IgD-negative memory B cell (primary cell): Measurements from ENCODE around the gene FAM193A. TPM values are rescaled to one million over a fixed set of nuclear protein-coding genes. Genes with fewer than 3 reads are reported as not detected.
"Not testable (repeated sequence)": the region's sequence is repeated elsewhere in the genome, so short reads cannot be mapped to it uniquely, and the experiment has no call there.

Experiments used
- H3K27ac Mint-ChIP-seq, 3 donors: one replicate each; pipeline ENCODE4 v1.8.0; 2020 to 2022; ENCODE audit warnings: mild to moderate bottlenecking in 3 of 3, mixed read lengths in 3 of 3, moderate library complexity in 1 of 3
- H3K27me3 Mint-ChIP-seq: one replicate; pipeline ENCODE4 v1.8.0; 2021; ENCODE audit warnings: mixed read lengths
- H3K36me3 Mint-ChIP-seq: one replicate; pipeline ENCODE4 v1.8.0; 2020; ENCODE audit warnings: mild to moderate bottlenecking, mixed read lengths
- H3K4me1 Mint-ChIP-seq, 3 donors: one replicate each; pipeline ENCODE4 v1.8.0; 2020 to 2022; ENCODE audit warnings: mixed read lengths in 3 of 3, mild to moderate bottlenecking in 1 of 3
- H3K4me3 Mint-ChIP-seq, 4 donors: one replicate each; pipeline ENCODE4 v1.8.0; 2020 to 2022; ENCODE audit warnings: mild to moderate bottlenecking in 4 of 4, mixed read lengths in 4 of 4, moderate library complexity in 3 of 4
- H3K9me3 Mint-ChIP-seq, 3 donors: one replicate each; pipeline ENCODE4 v1.8.0; 2020 to 2021; ENCODE audit warnings: mixed read lengths in 3 of 3, mild to moderate bottlenecking in 1 of 3
- polyA plus RNA-seq: library from polyadenylated mRNA; unstranded; fragments of 300-500 nt; fragmentation: Illumina TruSeq; gene quantifications from one replicate; pipeline ENCODE4 v1.2.3, GENCODE V29; 2021

Gene FAM193A
- polyA plus RNA-seq, 1 donor from 2014 or later = 6.3 TPM

DNA sequence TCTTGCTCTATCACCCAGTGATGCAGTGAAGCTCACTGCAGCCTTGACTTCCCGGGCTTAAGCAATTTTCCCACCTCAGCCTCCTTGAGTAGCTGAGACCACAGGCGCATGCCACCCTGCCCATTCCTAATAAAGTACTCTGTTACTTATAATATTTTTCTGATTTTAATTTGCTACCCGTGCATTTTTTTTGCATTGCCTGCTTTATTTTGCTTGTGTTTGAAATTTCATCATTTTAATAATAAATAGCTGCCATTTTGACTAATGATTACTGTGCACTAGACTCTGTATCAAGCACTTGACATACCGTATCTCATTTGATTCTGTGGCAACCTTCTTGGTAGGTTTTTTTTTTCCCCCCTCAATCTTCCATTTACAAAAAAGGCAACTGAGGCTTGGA, 41.7 kb downstream of the FAM193A start:
- Mint-ChIP-seq H3K9me3 (peaks cover 0 to 4% (median 0%) of the 10 kb centered on the region in 3 donors), H3K27me3 (no peaks in the 10 kb centered on the region), H3K4me3 (no peak overlapping the region), H3K4me1 (peaks cover 19 to 35% (median 26%) of the 10 kb centered on the region in 3 donors), H3K27ac (no peak overlapping the region), H3K36me3 (peaks cover 8% of the 10 kb centered on the region)

DNA sequence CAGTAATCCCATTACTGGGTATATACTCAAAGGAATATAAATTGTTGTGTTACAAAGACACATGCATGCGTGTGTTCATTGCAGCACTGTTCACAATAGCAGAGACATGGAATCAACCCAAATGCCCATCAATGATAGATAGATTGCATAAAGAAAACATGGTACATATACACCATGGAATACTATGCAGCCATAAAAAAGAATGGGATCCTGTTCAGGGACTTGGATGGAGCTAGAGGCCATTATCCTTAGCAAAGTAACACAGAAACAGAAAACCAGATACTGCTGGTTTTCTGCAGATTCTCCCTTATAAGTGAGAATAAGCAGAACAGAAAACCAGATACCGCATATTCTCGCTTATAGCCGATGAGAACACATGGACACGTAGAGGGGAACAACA, 43.5 kb downstream of the FAM193A start:
- H3K9me3 Mint-ChIP-seq = peaks cover 0 to 4% (median 0%) of the 10 kb centered on the region in 3 donors
- H3K4me1 Mint-ChIP-seq = peaks cover 16 to 27% (median 21%) of the 10 kb centered on the region in 3 donors
- H3K4me3 Mint-ChIP-seq = no peak overlapping the region
- no peak overlapping the region for H3K27ac Mint-ChIP-seq
- H3K27me3 Mint-ChIP-seq = no peaks in the 10 kb centered on the region
- peaks cover 10% of the 10 kb centered on the region for H3K36me3 Mint-ChIP-seq

DNA sequence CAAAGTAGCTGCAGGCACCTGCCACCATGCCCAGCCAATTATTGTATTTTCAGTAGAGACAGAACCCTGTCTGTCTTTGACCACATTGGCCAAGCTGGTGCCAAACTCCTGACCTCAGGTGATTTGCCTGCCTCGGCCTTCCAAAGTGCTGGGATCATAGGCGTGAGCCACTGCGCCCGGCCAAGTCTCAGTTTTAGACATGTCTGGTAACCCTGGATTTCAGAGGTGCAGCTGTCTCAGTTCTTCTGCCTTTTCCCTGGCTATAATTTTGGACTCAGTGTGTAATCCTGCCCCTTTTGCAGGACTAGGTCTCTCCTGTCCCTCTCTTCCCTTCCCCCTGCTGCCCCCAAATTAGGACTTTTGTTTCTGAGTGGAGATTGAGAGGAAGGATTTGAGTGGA, 46.6 kb downstream of the FAM193A start:
- Mint-ChIP-seq H3K27me3 (no peaks in the 10 kb centered on the region), H3K4me3 (peak overlapping the region in 1 of 4 donors; percentile 42), H3K27ac (peak overlapping the region in 2 of 3 donors; percentile 24 to 53), H3K9me3 (peaks cover 0 to 4% (median 0%) of the 10 kb centered on the region in 3 donors), H3K36me3 (peaks cover 8% of the 10 kb centered on the region), H3K4me1 (peaks cover 24 to 36% (median 32%) of the 10 kb centered on the region in 3 donors)

DNA sequence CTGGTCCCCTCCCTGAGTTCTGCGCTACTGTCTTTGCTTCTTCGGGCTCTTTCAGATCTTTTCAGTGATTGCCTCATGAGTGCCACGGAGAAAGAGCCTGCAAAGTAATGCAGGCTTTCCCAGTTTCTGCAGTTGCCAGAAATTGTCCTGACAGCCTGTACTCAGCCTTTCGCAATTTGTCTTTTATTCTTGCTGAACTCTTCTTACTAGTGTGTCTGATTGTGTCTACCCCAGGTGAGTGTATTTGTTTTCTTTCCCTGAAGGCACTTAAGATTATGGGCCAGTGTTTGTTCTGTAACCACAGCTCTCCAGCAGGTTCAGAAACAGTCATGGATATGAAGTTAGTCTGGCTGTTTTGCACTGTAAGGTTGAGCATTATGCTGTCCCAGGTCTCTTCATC, 47.1 kb downstream of the FAM193A start:
- Mint-ChIP-seq H3K27ac (peak overlapping the region in 1 of 3 donors; percentile 24), H3K9me3 (peaks cover 0 to 4% (median 0%) of the 10 kb centered on the region in 3 donors), H3K27me3 (no peaks in the 10 kb centered on the region), H3K4me1 (peaks cover 28 to 40% (median 35%) of the 10 kb centered on the region in 3 donors), H3K36me3 (peaks cover 8% of the 10 kb centered on the region), H3K4me3 (peak overlapping the region in 1 of 4 donors; percentile 42)

DNA sequence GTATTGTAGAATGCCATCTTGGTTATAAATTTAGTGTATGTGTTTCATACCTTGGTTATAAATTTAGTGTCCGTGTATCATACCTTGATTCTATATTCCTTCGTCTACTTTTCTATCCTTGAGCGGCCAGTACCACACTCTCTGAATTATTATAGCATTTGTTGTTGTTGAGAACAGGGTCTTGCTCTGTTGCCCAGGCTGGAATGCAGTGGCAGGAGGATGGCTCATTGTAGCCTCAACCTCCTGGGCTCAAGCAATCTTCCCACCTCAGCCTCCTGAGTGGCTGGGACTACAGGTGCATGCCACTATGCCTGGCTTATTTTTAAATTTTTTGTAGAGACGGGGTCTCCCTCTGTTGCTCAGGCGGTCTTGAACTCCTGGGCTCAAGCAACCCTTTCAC, 50.1 kb downstream of the FAM193A start:
- no peaks in the 10 kb centered on the region for H3K27me3 Mint-ChIP-seq
- no peaks in the 10 kb centered on the region for H3K9me3 Mint-ChIP-seq
- peaks cover 5% of the 10 kb centered on the region for H3K36me3 Mint-ChIP-seq
- H3K4me3 Mint-ChIP-seq = no peak overlapping the region
- H3K27ac Mint-ChIP-seq = peak overlapping the region in 1 of 3 donors; percentile 53
- H3K4me1 Mint-ChIP-seq = peaks cover 51 to 54% (median 52%) of the 10 kb centered on the region in 3 donors

DNA sequence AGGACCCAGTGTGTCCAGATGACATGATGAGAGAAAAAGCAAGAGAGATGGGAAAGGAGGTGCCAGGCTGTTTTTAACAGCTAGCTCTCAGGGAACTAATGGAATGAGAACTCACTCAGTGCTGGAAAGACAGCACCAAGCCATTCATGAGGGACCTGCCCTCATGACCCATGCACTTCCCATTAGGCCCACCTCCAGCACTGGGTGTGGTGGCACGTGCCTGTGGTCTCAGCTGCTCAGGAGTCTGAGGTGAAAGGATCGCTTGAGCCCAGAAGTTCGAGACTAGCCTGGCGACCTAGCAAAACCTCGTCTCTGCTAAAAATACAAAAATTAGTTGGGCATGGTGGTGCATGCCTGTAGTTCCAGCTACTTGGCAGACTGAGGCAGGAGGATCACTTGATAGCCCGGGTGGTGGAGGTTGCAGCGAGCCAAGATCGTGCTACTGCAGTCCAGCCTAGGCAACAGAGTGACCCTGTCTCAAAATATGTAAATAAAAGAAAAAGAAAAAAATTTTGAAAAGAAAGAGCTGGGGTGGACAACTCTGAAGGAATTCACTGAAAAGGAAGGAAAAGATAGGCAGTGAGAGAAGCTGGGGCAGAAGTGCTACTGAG, 50.9 kb downstream of the FAM193A start:
- peaks cover 5% of the 10 kb centered on the region for H3K36me3 Mint-ChIP-seq
- H3K4me3 Mint-ChIP-seq = no peak overlapping the region
- H3K27me3 Mint-ChIP-seq = no peaks in the 10 kb centered on the region
- H3K27ac Mint-ChIP-seq = peak overlapping the region in 2 of 3 donors; percentile 81 to 83
- no peaks in the 10 kb centered on the region for H3K9me3 Mint-ChIP-seq
- H3K4me1 Mint-ChIP-seq = peaks cover 49 to 55% (median 53%) of the 10 kb centered on the region in 3 donors

DNA sequence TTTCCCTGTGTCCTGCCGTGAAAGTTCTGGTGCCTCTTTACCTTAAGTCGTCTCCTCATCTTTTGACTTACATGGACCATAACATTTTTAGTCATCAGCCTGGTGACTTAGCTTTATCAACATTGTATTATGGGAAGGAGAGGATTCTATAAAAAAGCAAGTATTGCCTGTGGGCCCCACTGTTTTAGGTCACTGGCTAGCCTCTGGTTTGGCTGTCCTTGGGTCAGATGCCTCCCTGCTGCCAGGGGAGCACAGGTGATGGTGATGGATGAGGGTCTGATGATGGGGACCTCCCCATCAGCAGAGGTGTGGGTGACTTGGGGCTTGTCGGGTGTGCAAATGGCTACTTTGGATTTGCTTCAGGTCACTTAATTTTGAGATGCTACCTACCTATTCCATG, 51.8 kb downstream of the FAM193A start:
- Mint-ChIP-seq H3K27me3 (no peaks in the 10 kb centered on the region), H3K9me3 (no peaks in the 10 kb centered on the region), H3K27ac (peak overlapping the region in 1 of 3 donors; percentile 60), H3K36me3 (peaks cover under 1% of the 10 kb centered on the region), H3K4me3 (peak overlapping the region in 1 of 4 donors; percentile 46), H3K4me1 (peaks cover 47 to 57% (median 54%) of the 10 kb centered on the region in 3 donors)

DNA sequence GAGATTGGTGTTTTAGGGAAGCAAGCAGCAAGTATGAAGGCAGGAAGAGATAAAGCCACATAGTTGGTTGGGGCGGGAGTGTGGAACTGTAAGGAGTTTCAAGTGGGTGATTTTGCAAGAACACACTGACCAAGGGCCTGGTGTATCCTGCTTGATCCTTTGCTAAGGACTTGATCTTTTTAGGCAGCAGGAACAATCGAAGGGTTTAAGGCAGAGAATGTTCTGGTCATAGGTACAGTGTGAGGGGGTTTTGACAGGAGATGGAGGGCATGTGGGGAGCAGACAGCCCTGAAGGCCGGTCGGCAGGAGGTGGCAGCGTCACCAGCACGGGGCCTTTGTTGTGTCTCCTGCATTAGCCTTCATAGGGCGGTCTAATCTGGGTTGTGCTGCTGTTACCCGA, 54.7 kb downstream of the FAM193A start:
- Mint-ChIP-seq H3K4me1 (peaks cover 42 to 69% (median 66%) of the 10 kb centered on the region in 3 donors), H3K9me3 (no peaks in the 10 kb centered on the region), H3K4me3 (peak overlapping the region in 1 of 4 donors; percentile 35), H3K27ac (peak overlapping the region; percentile 1 to 32 (median 17)), H3K27me3 (no peaks in the 10 kb centered on the region), H3K36me3 (no peaks in the 10 kb centered on the region)

DNA sequence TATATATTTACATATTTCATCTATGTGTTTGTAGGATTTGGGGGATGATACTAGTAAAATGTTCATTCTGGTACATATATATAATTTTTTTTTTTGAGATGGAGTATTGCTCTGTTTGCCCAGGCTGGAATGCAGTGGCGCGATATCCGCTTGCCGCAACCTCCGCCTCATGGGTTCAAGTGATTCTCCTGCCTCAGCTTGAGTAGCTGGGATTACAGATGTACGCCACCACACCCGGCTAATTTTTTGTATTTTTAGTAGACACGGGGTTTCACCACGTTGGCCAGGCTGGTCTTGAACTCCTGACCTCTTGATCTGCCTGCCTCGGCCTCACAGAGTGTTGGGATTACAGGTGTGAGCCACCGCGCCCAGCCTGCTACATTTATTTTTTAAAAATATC, 55.6 kb downstream of the FAM193A start:
- peak overlapping the region in 1 of 3 donors; percentile 68 for H3K27ac Mint-ChIP-seq
- not testable (repeated sequence) for H3K9me3 Mint-ChIP-seq, H3K27me3 Mint-ChIP-seq, H3K36me3 Mint-ChIP-seq, H3K4me3 Mint-ChIP-seq
- peaks cover 41 to 67% (median 66%) of the 10 kb centered on the region in 3 donors for H3K4me1 Mint-ChIP-seq

DNA sequence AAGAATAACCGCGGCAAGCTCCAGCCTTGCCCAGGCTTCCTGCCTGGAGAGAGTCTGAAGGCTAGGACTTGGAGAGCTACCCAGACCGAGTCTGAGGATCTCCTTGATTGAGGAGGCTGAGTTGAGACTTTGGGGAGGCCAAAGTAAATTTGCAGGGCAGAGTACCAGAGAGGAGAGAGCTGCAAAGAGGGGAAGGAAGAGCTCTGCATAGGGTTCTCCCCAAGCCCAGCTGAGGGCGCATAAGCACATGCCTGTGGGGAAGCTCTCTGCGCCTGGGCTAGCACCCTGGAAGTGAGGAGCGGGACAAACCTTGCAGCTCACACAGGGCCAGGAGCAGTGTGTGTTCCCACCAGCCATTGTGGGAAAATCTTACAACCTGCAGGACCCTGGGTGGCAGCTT, 56.1 kb downstream of the FAM193A start:
- H3K4me3 Mint-ChIP-seq = no peak overlapping the region
- H3K9me3 Mint-ChIP-seq = no peaks in the 10 kb centered on the region
- peak overlapping the region; percentile 31 to 68 (median 52) for H3K27ac Mint-ChIP-seq
- peaks cover 2% of the 10 kb centered on the region for H3K36me3 Mint-ChIP-seq
- no peaks in the 10 kb centered on the region for H3K27me3 Mint-ChIP-seq
- H3K4me1 Mint-ChIP-seq = peaks cover 45 to 68% (median 67%) of the 10 kb centered on the region in 3 donors

DNA sequence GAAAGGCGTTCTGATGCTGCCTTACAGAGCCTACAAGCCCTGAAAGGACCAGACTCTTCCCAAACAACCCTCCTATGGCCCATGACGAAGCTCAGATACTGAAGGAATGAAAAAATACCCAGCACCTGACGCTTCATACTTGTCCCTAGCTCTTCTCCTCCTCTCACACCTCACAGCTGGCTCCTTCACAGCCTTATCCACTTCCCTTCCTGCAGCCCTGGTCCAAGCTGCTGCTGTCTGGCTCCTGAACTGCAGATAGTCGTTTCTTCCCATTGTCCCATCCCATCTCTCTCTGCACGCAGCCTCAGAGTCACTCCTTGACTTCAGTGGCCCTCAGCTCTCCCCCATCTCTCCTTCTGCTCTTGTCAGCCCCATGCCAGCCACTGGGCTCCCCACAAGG, 56.6 kb downstream of the FAM193A start:
- Mint-ChIP-seq H3K27ac (peak overlapping the region in 2 of 3 donors; percentile 52 to 85), H3K27me3 (no peaks in the 10 kb centered on the region), H3K36me3 (peaks cover 2% of the 10 kb centered on the region), H3K4me1 (peaks cover 47 to 68% (median 67%) of the 10 kb centered on the region in 3 donors), H3K9me3 (no peaks in the 10 kb centered on the region), H3K4me3 (no peak overlapping the region)

DNA sequence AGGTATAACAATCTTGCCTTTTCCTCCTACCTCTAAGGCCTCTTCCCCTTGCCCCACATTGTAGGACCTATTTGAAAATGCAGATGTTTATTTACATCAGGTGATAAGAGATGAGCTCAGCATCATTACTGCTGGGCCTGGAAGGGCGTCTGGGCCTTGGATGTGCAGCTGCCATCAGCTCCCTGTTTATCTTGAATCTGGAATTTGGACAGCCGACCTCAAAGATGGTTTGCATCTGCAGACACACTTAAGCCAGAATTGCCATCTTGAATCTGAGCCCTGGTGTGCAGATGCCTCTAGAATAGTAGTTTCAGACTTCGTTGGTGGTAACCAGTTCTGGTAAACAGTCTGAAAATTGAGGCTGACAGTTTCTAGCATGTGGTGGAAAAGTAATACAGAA, 59.0 kb downstream of the FAM193A start:
- no peak overlapping the region for H3K4me3 Mint-ChIP-seq

DNA sequence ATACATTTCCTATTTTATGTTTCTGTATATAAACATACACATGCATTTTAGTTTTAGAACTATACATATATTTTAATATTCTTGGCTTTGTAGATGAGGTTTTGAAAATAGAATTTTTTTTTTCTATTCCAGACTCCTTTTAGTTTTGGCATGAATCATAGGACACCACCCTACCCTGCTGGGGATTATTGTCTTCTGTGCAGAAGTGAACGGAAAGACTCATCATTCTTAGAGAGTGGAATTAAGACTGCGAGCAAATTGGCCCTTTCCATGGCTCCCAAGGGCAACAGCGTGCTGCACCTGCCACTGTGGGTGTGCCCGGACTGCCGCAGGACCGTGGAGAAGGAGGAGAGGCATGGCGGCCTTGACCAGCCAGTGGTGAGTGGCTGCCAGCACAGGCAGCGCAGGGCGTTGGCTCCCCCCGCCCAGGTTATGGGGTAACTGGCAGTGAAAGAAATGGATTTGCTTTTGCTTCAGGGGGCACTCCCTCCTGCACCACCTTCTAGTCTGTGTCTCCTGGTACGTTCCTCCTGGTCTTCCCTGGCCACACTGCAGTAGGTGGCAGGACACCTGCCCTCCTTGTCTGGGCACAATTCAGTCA, 59.6 kb downstream of the FAM193A start:
- Mint-ChIP-seq H3K4me1 (peaks cover 42 to 79% (median 78%) of the 10 kb centered on the region in 3 donors), H3K27me3 (no peaks in the 10 kb centered on the region), H3K9me3 (no peaks in the 10 kb centered on the region), H3K4me3 (peak overlapping the region in 1 of 4 donors; percentile 10), H3K27ac (no peak overlapping the region), H3K36me3 (peaks cover 2% of the 10 kb centered on the region)

More for the DNA sequence above, 59.0 kb downstream of the FAM193A start:
- peaks cover 43 to 78% (median 77%) of the 10 kb centered on the region in 3 donors for H3K4me1 Mint-ChIP-seq
- peak overlapping the region in 2 of 3 donors; percentile 31 to 71 for H3K27ac Mint-ChIP-seq
- peaks cover 2% of the 10 kb centered on the region for H3K36me3 Mint-ChIP-seq
- H3K27me3 Mint-ChIP-seq = no peaks in the 10 kb centered on the region
- H3K9me3 Mint-ChIP-seq = no peaks in the 10 kb centered on the region

DNA sequence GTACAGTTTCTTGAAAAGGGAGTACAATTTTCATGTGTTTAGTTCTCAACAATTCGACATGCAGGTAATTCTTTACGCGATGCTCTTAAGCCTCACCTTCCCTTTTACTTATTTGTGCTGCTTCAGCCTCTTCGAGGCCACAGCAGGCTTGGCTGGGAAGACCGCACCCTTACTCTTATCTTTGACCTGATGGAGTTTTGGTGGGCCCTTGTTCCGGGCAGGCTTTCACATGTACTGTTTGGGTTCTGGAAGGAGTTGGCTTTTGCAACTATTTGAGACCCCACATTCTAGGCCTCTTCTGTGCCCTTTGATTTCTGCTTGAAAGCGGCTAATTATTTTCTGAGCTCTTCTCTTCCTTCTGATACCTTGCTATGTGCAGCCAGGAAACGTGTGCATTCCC, 60.2 kb downstream of the FAM193A start:
- H3K27me3 Mint-ChIP-seq = no peaks in the 10 kb centered on the region
- no peaks in the 10 kb centered on the region for H3K9me3 Mint-ChIP-seq
- H3K27ac Mint-ChIP-seq = peak overlapping the region in 2 of 3 donors; percentile 82 to 85
- H3K4me3 Mint-ChIP-seq = peak overlapping the region in 2 of 4 donors; percentile 10 to 18
- peaks cover 2% of the 10 kb centered on the region for H3K36me3 Mint-ChIP-seq
- peaks cover 39 to 75% (median 75%) of the 10 kb centered on the region in 3 donors for H3K4me1 Mint-ChIP-seq

DNA sequence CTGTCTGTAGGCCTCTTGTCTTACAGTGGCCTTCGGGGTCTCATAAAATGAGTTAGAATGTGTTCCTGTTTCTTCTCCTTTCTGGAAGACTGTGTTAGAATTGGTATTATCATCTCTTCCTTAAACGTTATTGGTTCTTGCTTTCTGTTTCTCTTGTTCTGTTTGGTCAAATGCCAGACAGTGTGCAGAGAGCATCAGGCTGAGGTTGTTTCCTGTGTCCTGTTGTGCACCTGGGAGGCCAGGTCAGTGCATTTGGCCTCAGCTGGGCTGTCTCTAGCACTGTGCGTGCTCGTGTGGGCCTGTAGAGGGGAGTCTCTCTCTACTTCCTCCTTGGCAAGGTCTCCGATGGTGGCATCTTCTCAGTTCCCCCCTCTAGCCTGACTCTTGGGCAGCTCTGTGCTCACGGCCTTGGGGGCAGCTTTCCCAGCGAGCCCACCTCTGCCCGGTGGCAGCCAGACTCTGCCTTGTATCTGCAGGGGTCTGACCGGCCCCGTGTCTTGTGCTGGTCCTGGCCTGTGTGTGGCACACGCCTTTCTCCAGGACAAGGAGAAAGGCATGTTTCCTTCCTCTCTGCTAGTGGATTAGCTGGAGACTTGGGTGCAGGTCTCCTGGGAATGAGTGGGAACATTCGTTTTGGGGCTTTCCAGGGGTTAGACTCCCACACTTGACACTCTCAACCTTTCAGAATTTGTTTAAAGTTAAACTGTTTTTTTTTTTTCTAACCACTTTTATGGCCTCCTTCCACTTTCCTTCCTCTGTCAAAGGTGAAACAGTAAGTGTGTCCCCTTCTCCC, 62.3 kb downstream of the FAM193A start:
- peaks cover 2% of the 10 kb centered on the region for H3K36me3 Mint-ChIP-seq
- H3K4me1 Mint-ChIP-seq = peaks cover 35 to 63% (median 59%) of the 10 kb centered on the region in 3 donors
- peak overlapping the region in 2 of 4 donors; percentile 87 to 88 for H3K4me3 Mint-ChIP-seq
- no peaks in the 10 kb centered on the region for H3K27me3 Mint-ChIP-seq
- no peaks in the 10 kb centered on the region for H3K9me3 Mint-ChIP-seq
- H3K27ac Mint-ChIP-seq = peak overlapping the region; percentile 51 to 98 (median 71)
